Germinal center (tissue), 1 donor: Measurements from ENCODE around the gene TTC23L.

ENCODE experiments used
- DNase-seq: peaks from one replicate; pipeline ENCODE4 v3.0.0; 2012; ENCODE audit warnings: mixed read lengths, low spot score

TTC23L gene

DNA sequence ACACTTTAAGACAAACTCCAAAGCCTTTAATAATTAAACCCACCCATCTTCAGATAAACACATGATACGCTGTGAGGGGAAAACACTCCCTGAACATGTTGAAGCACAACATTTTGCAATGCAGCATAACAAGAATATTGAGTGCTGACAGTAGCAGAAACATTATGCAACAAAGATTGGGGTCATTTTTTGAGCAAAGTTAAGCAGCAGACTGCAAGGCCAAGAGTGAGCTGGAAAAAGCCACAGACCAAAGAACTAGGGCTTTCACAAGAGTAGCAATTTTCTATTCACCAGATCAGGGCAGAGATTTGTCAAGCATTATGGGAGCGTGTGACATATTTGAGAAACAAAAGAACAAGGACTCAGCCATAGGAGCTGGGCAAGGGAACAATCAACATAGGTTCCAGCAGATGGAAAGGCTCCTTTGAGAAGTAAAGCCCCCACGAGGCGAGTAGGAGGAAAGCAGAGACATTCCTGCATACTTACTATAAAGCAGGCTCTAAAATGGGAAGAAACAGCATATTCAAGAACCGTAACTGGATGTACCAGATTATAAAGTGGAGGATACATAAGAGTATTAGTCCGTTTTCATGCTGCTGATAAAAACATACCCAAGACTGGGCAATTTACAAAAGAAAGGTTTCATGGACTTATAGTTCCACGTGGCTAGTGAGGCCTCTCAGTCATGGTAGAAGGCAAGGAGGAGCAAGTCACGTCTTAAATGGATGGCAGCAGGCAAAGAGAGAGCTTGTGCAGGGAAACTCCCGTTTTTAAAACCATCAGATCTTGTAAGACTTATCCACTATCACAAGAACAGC is 4.8 kb upstream of the TTC23L start:
- DNase-seq = no peak

DNA sequence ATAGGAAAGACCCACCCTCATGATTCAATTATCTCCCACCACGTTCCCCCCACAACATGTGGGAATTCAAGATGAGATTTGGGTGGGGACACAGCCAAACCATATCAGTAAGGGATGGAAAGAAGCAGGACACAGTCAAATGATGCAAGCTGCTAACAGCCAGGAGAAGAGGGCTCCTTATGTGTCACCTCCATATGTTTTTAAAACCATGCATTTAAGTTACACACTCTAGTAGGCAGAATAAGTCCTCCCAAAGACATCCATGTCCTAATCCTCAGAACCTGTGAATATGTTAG is 4.2 kb upstream of the TTC23L start:
- no peak for DNase-seq

DNA sequence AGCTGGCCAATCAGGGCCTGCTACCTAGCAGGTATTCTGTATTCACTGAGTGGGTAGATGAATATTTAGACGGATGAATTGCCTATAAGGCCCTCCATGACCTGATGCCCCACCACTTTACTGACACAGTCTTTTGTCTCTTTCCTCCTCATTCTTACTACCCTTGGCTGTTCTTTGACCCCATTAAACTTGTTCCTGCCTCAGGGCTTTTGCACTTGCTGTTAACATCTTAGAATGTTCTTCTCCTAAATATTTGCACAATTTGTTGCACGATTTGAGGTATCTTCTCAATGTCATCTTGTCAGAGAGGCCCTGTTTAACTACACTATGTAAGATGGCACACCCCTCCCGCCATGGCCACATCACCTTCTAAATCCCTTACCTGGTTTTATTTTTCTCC is 3.3 kb upstream of the TTC23L start:
- DNase-seq = no peak

- DNase-seq = no peak
These were observed 2.9 kb downstream of the TTC23L start for GRCh38 chr5:34841816-34842215.

GRCh38 chr5:34842554-34842953 is 3.6 kb downstream of the TTC23L start:
- DNase-seq = no peak

- no peak for DNase-seq
These were observed 4.5 kb downstream of the TTC23L start for GRCh38 chr5:34843497-34843896.

GRCh38 chr5:34844106-34844505 is 5.1 kb downstream of the TTC23L start:
- DNase-seq = no peak

- DNase-seq = no peak
These were observed 6.0 kb downstream of the TTC23L start for GRCh38 chr5:34844999-34845398.

DNA sequence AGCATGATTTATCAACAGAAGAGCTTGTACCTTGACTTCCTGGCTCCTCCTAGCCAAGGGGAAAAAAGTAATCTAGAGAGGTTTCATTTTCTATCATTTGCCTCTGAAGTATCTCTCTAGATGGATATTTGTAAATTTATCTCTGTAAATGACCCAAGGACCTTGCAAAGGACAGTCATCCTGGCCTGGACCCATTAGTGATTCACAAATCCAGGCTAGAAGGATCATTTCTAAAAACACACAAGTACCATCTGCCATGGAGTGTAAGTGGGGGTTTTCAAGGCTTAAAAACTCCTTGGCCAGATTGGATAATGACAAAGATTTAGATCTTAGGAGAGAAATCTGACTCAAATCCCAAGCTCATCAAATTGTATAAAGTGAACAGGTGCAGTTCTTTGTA is 8.1 kb downstream of the TTC23L start:
- no peak for DNase-seq

- no peak for DNase-seq
These were observed 8.6 kb downstream of the TTC23L start for GRCh38 chr5:34847552-34847951.

DNA sequence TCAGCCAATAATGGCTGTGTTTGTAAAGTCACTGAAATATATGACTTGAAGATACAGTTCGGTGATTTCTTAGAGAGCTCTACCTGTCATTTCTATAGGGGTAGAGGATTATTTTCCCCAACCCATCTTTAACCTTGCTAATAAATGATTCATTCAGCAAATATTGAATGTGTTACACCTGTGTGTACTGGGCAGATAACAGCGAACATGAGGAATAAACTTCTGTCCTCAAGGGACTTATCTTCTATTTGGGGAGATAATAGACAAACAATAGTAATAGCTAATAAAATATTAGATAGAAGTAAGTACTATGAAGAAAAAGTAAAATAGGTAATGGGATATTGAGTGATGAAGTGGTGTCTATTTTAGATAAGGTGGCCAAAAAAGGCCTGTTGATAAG is 9.3 kb downstream of the TTC23L start:
- DNase-seq = no peak

DNA sequence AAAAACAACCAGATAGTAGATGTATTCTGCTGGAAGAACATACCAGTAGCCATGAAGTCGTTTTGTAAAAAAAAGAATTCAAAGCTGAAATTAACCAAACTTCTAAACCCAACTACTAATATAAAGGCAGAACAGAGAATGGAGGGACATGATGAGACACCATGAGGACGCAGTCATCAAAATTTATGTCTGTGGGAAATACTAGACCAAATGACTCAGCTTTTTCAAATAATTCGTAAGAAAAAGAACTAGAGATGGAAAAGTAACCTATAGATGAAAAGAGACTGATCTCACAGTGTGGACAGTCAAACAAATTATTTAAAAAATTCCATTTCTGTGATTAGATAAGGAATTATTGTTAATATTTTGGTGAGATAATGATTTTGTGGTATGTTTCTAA is 10.3 kb downstream of the TTC23L start:
- DNase-seq = no peak

GRCh38 chr5:34854459-34855174 is 15.7 kb downstream of the TTC23L start:
- no peak for DNase-seq

DNA sequence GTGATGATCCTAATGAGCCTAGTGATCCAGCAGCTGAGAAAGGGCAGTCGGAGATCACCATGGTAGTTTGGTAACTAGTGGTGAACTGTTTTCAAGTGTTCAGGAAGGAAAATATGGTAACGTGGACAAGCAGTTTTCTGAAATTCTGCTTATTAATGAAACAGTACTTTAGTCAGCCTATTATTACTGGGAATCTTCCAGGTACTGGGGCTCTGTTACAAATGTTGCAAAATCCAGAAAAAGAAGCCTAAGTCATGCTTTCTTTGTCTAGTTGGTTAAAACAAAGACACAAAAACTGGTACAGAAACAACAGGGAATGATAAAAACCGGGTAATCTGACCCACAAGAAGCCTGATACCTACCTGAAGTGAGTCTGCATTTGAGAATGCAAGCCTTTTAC is 18.2 kb downstream of the TTC23L start:
- no peak for DNase-seq

GRCh38 chr5:34857894-34858293 is 18.9 kb downstream of the TTC23L start:
- DNase-seq = no peak

- DNase-seq = no peak
These were observed 19.8 kb downstream of the TTC23L start for GRCh38 chr5:34858790-34859189.

DNA sequence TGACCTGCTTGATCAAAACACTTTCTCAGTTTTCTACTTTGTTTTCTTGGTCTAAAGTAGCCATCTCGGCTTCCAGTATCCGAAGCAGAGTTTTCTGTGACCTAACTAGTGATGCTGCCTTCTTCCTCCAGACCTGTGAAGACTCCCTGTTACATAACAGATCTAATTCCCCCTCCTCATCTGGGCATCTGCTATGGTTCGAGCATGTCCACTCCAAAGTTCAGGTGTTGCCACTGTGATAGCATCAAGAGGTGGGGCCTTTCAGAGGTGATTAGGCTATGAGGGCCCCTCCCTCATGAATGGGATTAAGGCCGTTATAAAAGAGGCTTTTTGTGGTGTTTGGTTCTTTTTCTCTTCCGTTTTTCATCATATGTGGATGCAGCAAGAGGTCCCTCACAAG is 20.3 kb downstream of the TTC23L start:
- no peak for DNase-seq

GRCh38 chr5:34863946-34864345 is 25.0 kb downstream of the TTC23L start:
- no peak for DNase-seq

- DNase-seq = no peak
These were observed 26.1 kb downstream of the TTC23L start for GRCh38 chr5:34865091-34865490.

DNA sequence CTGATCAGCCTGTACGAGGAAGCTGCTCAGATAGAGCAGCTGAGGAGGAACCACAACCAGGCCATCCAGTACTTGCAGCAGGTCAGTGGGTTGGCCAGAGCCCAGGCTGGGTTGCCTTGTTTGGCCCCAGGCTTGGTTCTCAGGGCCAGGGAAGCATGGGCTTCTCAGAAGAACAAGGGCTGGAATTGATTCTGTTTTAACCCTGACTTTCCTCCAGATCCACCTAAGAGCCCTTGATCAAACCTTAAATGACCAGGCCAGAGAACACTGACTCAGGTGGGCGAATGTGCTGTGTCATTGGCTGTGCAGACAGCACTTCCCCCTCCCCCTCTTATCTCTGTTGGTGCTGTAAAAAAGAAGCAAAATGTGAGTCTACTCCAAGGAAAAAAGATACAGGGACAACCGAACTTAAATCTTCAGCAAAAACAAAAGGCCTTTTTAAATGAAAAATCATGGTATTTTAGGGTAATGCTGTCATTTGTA is 28.1 kb downstream of the TTC23L start:
- DNase-seq = no peak

GRCh38 chr5:34867660-34868059 is 28.7 kb downstream of the TTC23L start:
- no peak for DNase-seq

- DNase-seq = no peak
These were observed 29.8 kb downstream of the TTC23L start for GRCh38 chr5:34868791-34869190.

GRCh38 chr5:34869256-34869655 is 30.3 kb downstream of the TTC23L start:
- DNase-seq = no peak

GRCh38 chr5:34870382-34870781 is 31.4 kb downstream of the TTC23L start:
- no peak for DNase-seq
